HL-60 (cell line): Measurements from ENCODE around the gene MTHFD2L.

Experiments used
- DNase-seq, 2 experiments: peaks; one replicate each; pipeline ENCODE4 v3.0.0-alpha.2; 2010 to 2020; ENCODE audit warnings: low read depth in 1 of 2, low spot score in 1 of 2
- H3K27ac ChIP-seq: fragments of 250-450 bp; sonication (Bioruptor Pico); replicated peaks from 2 replicates; pipeline ENCODE4 v1.5.1; 2020; ENCODE audit warnings: mild to moderate bottlenecking, moderate library complexity
- H3K27me3 ChIP-seq: fragments of 250-450 bp; sonication (Bioruptor Pico); 2 replicates; pipeline ENCODE4 v1.5.1; 2021; ENCODE audit warnings: mild to moderate bottlenecking, moderate library complexity; ENCODE audit not compliant: insufficient read depth, poor library complexity, severe bottlenecking
- H3K4me3 ChIP-seq: replicated peaks from 2 replicates; pipeline ENCODE4 v1.5.1; 2011; ENCODE audit warnings: mild to moderate bottlenecking, control low read depth, low read length; ENCODE audit not compliant: insufficient read depth
- CTCF ChIP-seq: IDR thresholded peaks from one replicate; pipeline ENCODE4 v1.5.1; 2011; ENCODE audit warnings: low read length, control low read depth, inconsistent platforms; ENCODE audit not compliant: insufficient read depth
- GABPA ChIP-seq: IDR thresholded peaks from 2 replicates; pipeline ENCODE4 v1.6.1; 2012; ENCODE audit warnings: low read depth
- POLR2AphosphoS5 ChIP-seq: IDR thresholded peaks from 2 replicates; pipeline ENCODE4 v1.6.1; 2012; ENCODE audit warnings: low read depth
- REST ChIP-seq: IDR thresholded peaks from 2 replicates; pipeline ENCODE4 v1.6.1; 2012; ENCODE audit warnings: low read depth; ENCODE audit not compliant: insufficient replicate concordance
- SPI1 ChIP-seq: IDR thresholded peaks from 2 replicates; pipeline ENCODE4 v1.6.1; 2012; ENCODE audit warnings: low read depth, mild to moderate bottlenecking, borderline replicate concordance

Gene MTHFD2L

GRCh38 chr4:74132944-74133343, 25.0 kb upstream of the MTHFD2L start:
- H3K4me3 ChIP-seq: no peak overlapping the region
- H3K27me3 ChIP-seq: no peaks in the 10 kb centered on the region
- DNase-seq: no peak
- TF ChIP-seq SPI1: no peak
- H3K27ac ChIP-seq: no peak overlapping the region

- Histone ChIP-seq H3K4me3 (no peak overlapping the region), H3K27ac (no peak overlapping the region), H3K27me3 (no peaks in the 10 kb centered on the region)
- DNase-seq: peak; percentile 40 to 74
- TF ChIP-seq POLR2AphosphoS5 (no peak), REST (no peak), CTCF (peak; percentile 74)
These were observed 24.0 kb upstream of the MTHFD2L start for GRCh38 chr4:74133786-74134499.

GRCh38 chr4:74134500-74134852, 23.4 kb upstream of the MTHFD2L start:
- Histone ChIP-seq H3K4me3 (no peak overlapping the region), H3K27me3 (no peaks in the 10 kb centered on the region), H3K27ac (no peak overlapping the region)
- TF ChIP-seq GABPA: no peak
- TF ChIP-seq SPI1: no peak
- TF ChIP-seq REST: no peak
- no peak for TF ChIP-seq CTCF
- no peak for TF ChIP-seq POLR2AphosphoS5
- no peak for DNase-seq

GRCh38 chr4:74146581-74147129, 11.3 kb upstream of the MTHFD2L start:
- H3K4me3 ChIP-seq: no peak overlapping the region
- no peak for DNase-seq
- no peak for TF ChIP-seq POLR2AphosphoS5
- no peak for TF ChIP-seq GABPA
- no peak for TF ChIP-seq SPI1
- TF ChIP-seq REST: no peak
- H3K27me3 ChIP-seq: no peaks in the 10 kb centered on the region
- H3K27ac ChIP-seq: no peak overlapping the region
